Fibroblast of skin of back (primary cell): ENCODE data around the gene FREY1. TPM values are rescaled to one million over a fixed set of nuclear protein-coding genes. Genes with fewer than 3 reads are reported as not detected.

ENCODE experiments used
- DNase-seq: peaks from one replicate; pipeline ENCODE4 v3.0.0-alpha.2; 2013
- polyA plus RNA-seq, 2 experiments: library from polyadenylated mRNA; unstranded; fragments of 120-200 nt; gene quantifications; one replicate each; pipeline ENCODE4 v1.2.1, GENCODE V29; 2013; ENCODE audit not compliant: insufficient read length in 2 of 2

The FREY1 gene, protein sequence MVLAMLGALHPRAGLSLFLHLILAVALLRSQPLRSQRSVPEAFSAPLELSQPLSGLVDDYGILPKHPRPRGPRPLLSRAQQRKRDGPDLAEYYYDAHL
- 0.47 TPM for polyA plus RNA-seq (2013, experiment 1 of 2; ENCODE audit: insufficient read length)
- polyA plus RNA-seq (2013, experiment 2 of 2; ENCODE audit: insufficient read length): 0.26 TPM

DNA sequence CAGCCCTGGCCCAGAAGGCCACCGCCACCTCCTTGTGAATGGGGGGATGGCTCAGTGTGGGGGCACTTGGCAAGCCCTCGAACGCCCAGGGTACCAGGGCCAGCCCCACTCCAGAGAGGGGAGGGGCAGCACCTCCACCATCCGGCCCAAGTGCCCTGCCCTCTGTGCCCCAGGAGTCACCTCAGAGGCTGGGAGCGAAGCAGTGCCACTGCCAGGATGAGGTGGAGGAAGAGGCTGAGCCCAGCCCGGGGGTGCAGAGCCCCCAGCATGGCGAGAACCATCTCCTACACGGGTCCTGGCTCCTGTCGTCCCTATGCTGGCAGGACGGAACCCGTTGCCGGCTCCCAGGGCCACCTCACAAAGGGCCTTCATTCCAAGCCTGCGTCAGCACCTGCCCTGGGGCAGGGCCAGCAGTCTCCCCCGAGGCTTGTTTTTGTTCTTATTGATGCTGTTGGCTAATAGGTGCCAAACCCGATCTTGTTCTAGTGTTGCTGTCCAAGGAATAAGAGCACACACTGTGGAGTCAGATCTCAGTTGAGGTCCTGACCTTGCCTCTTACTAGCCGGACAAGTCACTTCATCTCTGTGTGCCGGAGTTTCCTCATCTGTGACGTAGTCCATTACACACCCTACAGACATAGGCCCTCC, at the start of gene FREY1:
Gene FREY1, minus strand, starts transcription at position 307 of the 647 bp plus-strand sequence. Its CDS starts 26 bp downstream, at position 281.
- DNase-seq: no peak

DNA sequence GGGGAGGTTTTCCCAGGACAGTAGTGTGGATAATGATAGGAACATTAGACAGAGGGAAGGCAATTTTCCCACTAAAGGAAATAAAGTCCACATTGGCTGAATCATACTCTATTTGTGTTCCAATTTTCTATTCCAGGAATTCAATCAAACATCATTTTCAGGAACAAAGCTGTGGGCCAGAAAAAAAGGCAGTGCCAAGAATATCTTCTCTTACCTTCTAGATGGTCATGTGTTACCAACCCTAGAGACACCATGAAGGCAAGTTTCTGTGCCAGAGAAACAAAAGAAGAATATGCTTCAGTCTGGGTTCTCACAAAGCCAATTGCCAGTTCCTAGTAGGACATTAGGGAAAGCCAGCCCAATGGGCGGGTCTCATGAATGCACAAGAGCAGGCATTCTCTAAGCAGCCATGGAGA, 42.9 kb upstream of the FREY1 start:
- DNase-seq: no peak

DNA sequence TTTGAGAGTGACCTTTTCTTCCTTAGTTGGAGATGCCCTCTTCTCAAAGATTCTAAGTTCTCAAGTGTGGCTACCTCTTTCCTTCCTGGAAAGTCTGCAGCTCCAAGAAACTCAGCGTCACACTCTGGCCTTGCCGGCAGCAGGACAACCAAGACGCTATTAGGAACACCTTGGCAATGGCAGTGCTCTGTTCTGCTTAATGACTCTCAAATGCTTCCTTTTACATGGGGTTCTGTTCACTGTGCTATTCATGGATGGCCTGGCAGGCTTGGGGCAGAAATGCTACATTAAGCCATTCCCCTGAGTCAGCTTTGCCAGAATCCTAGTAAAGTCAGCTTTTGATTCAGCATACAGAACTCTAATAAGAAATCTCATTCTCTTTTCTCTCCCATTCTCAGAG, 41.3 kb upstream of the FREY1 start:
- no peak for DNase-seq

DNA sequence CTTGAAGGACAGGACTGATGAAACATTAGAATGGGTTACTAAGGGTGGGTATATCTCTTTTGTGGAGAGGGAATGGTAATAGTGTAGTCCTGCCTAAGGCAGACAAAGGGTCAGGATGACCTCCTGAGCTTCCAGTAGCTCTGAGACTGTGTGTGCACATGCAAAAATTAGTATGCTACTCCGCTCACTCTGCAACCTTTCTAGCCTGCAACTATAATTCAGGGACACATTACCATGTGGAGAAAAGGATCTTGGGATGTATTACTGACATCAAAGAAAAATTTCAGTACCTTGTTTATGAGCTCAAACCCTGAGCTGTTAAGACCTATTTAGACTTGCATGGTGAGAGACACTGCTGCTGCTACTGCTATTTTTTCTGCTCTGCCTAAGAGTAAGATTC, 40.8 kb upstream of the FREY1 start:
- no peak for DNase-seq

DNA sequence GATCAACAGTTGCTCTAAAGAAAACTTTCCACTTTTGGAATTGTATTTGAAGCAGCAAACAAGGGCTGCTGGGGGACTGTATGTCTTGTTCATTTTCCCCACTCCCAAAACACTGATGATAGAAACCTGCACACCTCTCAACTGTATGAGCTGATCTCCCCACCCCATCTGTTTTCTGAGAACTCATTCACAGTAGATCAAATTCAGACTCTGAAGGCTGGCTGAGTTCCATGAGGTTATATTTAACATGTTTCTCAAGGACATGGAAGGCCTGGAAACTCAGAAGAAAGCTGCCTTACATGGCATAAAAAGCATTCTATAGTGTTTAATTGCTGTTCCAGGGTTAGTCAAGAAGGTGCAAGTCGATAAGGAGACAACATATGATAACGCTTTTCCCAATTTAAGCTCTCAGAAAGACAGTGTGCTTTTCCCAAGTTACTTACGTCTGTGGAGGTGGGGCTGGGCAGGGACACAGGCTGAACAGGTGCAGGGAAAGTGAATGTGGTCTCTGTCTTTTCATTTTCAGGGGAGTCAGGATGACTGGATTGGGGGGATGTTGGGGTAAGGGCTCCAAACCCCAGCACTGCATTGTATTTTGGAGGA, 38.4 kb upstream of the FREY1 start:
- DNase-seq: no peak

DNA sequence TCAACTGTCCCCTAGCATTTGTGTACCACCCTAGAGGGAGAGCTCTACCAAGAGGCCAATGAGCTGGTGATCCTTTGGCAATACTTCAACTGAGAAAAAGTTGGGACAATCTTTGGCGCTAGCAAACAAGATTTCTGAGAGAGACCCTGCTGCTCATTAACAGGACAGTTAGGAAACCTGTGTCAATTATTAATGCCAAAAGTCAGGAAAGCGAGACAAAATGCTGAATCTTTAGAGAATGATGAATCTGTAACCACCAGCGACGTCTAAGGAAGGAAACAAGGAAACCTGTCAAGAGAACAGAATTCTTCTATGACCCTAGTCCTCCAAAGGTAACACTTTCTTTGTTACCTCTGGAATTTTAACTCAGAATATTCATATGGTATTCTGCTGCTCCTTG, 35.3 kb upstream of the FREY1 start:
- no peak for DNase-seq

DNA sequence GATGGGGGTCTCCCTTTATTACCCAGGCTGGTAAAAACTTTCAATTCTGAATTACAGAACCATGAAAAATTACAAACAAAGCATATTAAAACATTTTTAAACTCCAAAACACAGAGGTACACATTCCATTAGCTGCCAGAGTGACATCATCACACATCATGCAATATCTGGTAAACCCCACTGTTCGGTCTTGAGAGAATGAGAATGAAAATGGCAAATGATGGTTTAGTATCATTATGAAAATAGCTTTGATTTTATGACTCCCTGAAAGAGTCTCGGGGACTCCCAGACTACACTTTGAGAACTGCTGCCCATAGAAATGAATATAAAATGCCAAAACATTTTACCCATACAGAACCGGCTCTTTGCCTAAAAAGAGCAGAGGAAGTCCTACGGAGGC, 34.2 kb upstream of the FREY1 start:
- no peak for DNase-seq

DNA sequence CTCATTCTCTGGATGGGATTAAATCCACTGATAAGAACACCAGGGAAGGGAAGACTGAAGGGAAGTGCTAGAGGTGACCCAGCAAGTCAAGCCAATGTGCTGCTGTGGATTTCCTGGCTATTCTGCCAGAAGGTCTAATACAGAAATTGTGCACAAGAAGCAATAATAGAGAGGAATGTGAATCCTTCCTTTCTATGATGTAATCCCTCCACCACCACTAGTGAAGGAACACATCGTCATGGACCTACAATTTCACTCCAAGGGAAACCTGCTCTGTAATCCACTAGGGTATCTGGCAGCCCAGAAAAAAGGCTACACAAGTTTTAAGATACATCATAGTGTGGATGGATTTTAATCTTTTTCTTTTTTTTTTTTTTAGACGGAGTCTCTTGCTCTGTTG, 32.8 kb upstream of the FREY1 start:
- DNase-seq: no peak

DNA sequence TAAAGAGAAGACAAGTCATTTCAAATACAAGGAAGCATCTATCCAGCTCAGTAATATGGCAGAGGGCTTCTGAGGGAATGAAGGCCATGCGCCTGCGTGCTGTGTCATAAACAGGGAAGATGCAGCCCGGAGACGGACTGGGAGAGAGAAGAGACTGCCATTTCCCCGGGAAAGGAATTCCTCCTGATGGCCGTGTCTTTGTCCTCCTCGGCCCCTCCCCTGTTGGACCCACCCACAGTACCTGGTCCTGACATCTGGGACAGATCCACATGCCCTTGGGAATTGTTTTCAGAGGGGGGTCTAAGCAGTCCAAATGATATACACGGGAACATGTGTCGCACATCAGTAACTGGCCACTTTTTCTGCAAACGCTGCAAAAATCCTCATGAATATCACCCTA, 30.8 kb upstream of the FREY1 start:
- DNase-seq: no peak

DNA sequence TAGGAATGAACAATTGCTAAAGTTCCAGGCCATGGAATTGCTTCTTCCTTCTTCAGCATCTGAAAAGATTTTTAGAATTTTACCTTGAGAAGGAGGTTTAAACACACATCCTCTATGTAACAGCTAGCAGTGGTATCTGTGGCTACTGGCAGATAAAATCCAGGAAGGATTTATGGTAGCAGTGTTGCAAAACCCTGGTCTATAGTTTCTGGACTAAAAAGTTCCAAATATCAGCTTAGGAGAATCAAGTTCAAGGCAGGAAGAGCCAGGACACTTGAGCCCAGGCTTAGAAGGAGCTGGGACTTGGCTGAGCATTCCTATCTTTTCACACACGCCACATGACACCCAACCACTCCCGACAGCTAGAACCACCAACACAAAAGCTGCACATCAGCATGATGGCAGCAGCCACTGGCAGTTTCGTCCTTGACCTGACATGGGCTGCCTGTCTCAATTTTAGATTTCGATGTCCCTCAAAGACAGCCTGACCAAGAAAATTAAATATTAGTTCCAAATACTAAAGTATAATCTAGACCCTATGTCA, 29.5 kb upstream of the FREY1 start:
- no peak for DNase-seq

DNA sequence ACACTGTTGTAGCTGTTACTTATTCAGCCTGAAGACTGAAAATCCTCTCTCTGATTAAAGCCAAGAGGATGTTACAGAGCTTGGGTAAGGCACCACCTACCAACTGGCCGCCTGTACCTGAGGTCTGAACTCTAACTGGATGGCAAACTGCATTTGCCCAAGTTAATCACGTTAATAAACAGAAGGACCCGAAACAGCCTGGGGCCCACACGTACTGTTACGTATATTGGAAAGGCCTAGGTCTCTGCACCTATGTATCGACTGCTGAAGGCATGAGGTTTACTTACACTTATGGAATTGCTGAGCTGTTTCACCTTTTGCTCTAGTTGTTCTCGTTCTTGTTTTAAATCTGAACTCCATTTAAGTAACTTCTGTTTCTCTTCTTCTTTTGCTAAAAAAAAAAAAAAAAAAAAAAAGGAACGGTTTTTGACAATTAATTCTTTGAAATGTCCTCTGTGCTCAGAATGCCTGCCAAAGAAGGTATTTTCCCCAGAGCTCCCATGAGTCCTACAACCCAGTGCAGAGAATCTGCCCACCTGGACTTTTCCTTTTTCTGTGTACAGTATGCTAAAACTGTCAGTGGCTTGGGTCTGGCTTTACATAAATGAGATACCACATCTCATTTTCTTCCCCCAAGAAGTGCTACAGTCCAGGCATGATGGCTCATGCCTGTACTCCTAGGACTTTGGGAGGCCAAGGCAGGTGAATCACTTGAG, 28.4 kb upstream of the FREY1 start:
- DNase-seq: no peak

DNA sequence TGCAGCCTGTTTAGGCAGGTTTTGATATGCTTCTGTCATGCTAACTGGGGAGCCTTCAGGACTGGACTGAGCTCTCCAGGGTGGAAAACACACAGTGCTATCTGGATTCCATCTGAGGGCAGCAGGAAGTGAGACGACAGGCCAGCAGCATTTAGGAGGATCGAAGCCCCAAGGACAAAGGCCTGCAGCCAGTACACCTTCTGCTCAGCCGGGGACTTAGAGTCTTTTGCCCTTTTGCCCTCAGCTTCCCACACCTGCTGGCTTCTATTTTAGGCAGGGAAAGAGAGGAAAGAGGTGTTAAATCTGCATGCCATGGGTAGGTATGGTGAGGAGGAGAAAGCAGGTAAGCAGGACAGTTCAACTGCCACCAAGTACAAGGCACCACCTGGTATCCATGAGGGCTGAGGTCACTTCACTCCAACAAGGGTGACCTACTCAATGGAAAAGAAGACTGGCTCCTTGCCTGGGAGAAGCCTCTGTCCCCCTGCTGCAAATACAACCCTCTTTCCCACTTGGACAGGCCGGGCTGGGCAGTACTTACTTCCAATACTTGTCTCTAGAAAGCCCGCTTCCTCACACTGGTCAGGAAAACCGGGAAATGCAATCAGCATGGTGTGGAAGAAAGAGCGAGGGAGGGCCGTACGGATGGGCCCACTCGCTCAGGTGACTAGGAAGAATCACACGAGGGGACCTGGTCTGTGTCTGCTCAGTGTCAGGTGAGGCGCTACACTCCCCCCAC, 27.7 kb upstream of the FREY1 start:
- no peak for DNase-seq

DNA sequence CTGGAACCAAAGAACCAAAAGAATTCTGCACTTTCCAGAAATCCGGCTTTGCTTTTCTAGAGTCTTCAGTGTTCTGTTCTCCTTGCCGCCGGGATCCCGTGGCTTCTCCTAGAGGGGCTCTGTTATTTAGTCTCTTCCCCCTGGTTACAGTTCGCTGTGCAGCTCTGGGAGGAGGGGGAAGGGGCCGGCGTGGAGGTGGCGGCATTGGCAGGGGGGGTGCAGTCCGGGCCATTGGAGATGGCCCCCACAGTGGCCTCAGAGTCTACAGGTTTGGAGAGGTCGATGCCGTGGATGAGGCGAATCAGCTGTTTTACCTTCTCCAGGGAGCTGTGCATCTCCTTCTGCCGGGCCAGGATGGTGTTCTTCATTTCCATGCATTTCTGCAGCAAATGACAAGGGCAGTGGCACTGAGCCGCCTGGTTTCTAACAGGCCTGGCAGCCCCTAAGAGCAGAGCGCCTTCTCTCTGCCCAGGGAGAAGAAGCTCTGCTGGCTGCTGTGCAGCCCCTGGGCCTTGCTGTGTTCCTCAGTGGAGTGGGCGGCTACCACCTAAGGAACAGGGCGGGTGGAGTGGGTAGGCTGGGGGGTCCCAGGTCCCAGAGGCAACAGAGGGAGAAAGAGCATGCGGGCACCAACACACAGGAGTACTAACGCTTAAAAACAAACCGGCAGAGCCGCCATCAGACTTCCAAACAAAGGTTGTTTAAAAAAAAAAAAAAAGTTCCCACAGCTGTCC, 26.9 kb upstream of the FREY1 start:
- no peak for DNase-seq

DNA sequence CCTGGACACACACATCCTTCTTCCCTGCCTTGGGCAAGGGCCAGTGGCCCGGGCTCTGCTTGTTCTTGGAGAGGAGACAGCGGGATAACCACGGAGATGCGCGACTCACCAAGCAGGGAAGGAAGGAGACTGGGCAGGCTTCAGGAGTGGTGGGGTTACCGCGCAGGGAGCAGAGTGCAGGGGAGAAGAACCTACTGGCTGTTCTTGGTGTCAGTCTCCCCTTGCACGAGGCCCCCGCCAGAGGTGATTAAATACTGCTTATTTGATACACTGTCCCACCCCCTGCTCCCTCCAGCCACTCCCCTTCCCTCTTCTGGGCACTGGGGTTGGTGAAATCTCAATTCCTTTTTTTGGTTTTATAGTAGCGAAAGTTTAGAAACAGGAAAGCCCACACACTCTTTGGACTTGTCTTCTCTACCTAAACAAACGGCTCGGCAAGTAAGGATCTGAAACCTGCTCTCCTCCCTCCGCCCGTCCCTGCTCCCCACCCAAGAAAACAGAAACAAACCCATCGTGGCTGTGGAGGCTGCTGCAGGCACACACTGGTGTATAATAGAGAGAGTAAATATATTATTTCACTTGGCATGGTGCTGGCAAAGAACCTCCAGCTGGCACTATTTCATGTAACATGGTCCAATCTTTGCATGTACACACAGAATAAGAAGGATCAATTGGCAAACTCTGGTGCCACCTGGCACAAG, 26.2 kb upstream of the FREY1 start:
- DNase-seq: peak; percentile 33

DNA sequence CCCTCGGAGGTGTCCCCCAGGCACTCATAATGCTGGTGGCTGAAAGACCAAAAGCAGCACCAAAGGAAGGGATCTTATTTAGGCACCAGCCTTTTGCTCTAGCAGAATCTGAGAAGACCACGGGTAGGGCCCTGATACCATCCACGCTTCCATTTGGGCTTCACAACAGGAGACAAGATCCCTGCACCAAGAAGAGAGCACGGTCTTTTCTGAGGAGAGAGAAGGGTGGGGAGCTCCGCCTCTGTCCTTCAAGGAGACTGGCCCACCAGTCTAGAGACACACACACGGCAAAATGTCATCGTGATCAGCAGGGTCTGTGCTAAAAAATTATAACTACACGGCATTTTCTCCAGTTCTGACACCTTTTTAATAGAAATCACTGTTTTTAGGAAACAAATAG, 25.1 kb upstream of the FREY1 start:
- DNase-seq: no peak

DNA sequence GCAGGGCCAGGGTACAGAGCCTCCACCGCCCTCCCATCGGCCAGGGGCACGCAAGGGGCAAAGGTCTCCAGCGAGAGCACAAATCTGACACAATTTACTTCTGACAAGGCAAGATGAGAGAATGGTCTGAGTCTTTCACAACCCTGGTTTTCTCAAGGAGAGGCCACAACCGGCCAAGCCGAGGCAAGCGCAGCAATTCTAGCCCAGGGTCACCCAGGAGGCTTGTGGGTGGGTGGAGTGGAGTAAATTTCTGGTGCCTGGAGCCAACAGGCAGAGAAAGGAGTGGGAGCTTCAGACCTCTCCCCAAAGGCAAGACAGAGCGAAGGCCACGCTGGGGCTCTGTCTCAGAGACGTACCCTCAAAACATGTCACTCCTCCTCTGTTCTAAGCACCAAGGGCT, 24.7 kb upstream of the FREY1 start:
- no peak for DNase-seq

DNA sequence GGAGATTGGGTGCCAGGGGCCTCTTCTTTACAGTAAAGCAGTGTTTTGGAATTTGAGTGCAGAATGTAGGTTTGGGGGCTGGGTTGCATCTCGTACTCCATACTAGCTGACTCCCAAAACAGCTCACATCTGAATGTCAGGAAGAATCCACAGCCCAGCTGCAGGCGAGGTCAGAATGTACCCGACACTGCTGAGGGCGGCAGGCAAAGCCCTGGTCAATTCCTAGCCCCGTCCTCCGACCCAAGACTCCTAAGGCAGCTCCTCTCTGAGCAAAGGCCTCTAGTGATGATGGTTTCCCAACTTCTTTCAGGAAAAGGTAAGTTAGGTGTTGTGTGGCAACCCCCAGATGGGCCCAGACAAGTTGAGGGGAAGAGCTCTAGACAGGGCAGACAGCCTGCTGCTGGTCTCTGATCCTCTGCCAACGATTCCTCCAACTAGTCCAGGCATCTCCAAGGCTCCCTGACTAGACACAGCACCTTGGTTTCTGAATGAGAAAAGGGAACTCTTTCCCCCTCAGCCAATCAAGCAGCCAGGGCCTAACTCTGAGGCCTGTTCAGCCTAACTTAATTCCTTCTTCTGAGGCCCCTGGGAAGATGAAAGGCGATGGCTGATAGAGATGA, 24.0 kb upstream of the FREY1 start:
- DNase-seq: no peak

DNA sequence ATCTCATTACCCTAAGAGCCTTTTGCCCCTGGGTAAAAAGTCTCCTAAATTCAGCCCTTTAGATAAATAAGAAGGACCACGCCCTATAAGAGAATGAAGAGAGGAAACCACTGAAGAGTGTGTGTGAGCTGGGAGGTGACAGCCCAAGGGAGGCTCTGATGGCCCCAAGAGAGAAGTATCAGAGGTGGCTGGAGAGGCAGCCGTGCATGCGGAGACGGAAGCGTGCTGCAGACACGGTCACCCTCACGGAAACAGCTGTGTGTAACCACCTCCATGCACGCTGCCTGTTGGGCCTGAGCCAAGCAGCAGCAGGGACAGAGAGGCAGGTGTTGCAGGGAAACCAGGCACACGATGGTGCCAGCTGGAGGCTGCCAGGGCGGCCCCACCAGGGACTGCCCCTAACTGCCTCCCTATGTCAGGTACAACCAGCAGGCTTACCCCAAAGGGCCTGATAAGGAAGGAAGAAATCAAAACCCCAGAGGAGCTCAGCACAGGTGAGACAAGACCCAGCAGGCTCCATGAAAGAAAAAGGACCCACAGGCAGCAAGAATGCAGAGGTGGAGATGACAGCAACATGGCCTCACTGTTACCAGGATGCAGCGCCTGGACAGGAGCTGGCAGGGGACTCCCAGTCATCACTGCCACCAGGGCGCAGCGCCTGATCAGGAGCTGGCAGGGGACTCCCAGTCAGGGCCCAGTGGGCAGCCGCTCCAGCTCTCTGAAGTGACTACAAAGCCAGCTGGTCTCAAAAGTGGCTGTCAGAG, 23.1 kb upstream of the FREY1 start:
- no peak for DNase-seq

DNA sequence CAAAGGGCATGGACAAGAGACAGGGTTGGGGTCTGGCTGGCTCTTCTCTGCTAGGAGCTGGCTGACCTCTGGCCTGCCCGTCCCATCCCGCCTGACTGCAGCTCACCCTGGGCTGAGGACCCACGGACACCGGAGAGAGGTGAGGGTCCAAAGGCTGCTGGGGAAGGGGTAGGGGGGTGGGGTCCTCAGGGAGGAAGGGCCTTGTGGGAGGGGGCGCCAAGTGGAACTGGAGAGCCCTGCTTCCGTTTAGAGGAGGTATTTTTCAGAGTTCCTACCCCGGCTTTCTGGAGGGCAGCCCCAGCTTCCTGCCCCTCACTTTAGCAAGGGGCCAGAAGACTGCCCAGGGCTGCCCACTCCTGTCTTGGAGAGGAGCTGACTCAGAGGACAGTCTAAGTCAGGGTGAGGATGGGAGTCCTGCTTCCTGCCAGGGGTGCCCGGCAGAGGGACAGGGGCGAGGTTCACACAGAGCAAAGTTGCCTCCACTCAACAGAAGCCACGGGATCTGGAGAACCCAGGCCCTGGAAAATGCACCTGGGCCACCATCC, 22.5 kb upstream of the FREY1 start:
- no peak for DNase-seq
